Inflammatory macrophage treated with lipopolysaccharide for 1 hour (primary cell): ENCODE measurements around the gene HOXA6.

ENCODE experiments used
- DNase-seq, 2 donors: peaks; one replicate each; pipeline ENCODE4 v3.0.0-alpha.2; 2020 to 2022

The HOXA6 gene

GRCh38 chr7:27107391-27108381 is 39.9 kb downstream of the HOXA6 start:
- DNase-seq = no peak

- DNase-seq = no peak
Observed at GRCh38 chr7:27106901-27107240, 40.7 kb downstream of the HOXA6 start.

- no peak for DNase-seq
Observed at GRCh38 chr7:27106181-27106900, 41.2 kb downstream of the HOXA6 start.

- DNase-seq = no peak
Observed at GRCh38 chr7:27105301-27106031, 42.1 kb downstream of the HOXA6 start.

- no peak for DNase-seq
Observed at GRCh38 chr7:27104341-27105058, 43.1 kb downstream of the HOXA6 start.

- DNase-seq = no peak
Observed at GRCh38 chr7:27103489-27104226, 43.9 kb downstream of the HOXA6 start.

- DNase-seq = no peak
Observed at GRCh38 chr7:27102581-27103442, 44.8 kb downstream of the HOXA6 start, which contains the start of gene HOXA2. Gene HOXA2 (minus strand): TSS chr7:27102683. CDS start chr7:27102500, 183 bp downstream.

- DNase-seq = no peak
Observed at GRCh38 chr7:27101957-27102580, 45.5 kb downstream of the HOXA6 start.

GRCh38 chr7:27101171-27101956 is 46.2 kb downstream of the HOXA6 start:
- DNase-seq = no peak

GRCh38 chr7:27100694-27101170 is 46.8 kb downstream of the HOXA6 start:
- DNase-seq = no peak

- DNase-seq = no peak
Observed at GRCh38 chr7:27099453-27100370, 47.9 kb downstream of the HOXA6 start.

GRCh38 chr7:27098578-27099451 is 48.8 kb downstream of the HOXA6 start:
- no peak for DNase-seq

- DNase-seq = no peak
Observed at GRCh38 chr7:27097686-27098577, 49.6 kb downstream of the HOXA6 start.

GRCh38 chr7:27096768-27097514 is 50.6 kb downstream of the HOXA6 start:
- peak; percentile 77 to 88 for DNase-seq
